ENCODE data around the gene SUCLG2.

SUCLG2 gene

GRCh38 chr3:67458896-67459530 lies 195.4 kb downstream of the SUCLG2 start:
- no peak for DNase-seq (ENCODE audit: low read depth in 2 of 2)

DNA sequence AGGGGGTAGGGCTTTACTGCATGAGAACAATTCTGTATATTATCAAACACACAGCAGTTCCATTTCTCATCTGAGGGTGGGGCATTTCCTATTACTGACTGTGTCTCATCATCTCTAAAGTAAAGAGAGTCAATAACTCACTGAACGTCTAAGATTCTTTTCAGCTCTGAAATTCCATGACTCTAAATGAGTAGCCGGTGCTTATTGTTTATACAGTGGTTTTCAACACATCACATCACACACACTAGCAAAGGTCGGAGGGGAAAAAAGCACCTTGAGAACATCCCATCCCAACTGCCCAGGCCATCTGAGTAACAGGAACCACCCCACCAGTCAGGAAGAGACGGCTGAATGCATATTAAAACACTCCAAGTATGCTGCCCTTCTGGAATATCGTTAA lies 196.0 kb downstream of the SUCLG2 start:
- DNase-seq (ENCODE audit: low read depth in 2 of 2), result no peak

GRCh38 chr3:67453628-67454027 lies 200.8 kb downstream of the SUCLG2 start:
- DNase-seq (ENCODE audit: low read depth in 2 of 2), result no peak

DNA sequence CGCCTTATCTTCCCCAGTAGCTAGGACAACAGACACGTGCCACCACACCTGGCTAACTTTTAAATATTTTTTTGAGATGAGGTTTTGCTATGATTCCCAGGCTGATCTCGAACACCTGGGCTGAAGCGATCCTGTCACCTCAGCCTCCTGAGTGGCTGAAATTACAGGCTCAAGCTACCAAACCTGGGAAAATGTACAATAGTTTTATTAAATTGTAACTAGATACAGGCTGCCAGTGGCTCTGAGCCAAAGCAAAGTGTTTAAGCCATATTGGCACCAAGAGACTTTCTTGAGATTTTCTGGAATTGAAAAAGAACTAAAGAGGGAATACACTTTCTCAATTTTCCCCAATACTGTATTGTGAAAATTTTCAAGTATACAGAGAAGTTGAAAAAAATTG lies 204.3 kb downstream of the SUCLG2 start:
- no peak for DNase-seq (ENCODE audit: low read depth in 2 of 2)

DNA sequence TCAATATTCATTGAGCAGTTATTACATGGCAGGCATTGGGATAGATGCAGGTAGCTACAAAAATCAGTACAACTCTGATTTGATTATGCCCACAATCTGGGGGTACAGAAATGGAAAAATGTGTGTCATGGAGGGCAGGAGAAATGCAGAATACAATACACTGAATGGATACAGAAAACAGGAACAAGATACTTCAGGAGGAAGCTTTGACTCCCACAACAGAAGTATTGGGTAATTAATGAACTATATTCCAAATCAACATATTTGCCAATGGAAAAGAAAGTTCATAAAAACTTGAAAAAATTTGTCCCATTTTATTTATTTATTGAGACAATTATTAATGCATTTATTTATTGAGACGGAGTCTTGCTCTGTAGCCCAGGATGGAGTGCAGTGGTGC lies 207.0 kb downstream of the SUCLG2 start:
- no peak for DNase-seq (ENCODE audit: low read depth in 2 of 2)

GRCh38 chr3:67437789-67438188 lies 216.6 kb downstream of the SUCLG2 start:
- no peak for DNase-seq (ENCODE audit: low read depth in 2 of 2)

GRCh38 chr3:67437090-67437489 lies 217.3 kb downstream of the SUCLG2 start:
- DNase-seq (ENCODE audit: low read depth in 2 of 2), result no peak

DNA sequence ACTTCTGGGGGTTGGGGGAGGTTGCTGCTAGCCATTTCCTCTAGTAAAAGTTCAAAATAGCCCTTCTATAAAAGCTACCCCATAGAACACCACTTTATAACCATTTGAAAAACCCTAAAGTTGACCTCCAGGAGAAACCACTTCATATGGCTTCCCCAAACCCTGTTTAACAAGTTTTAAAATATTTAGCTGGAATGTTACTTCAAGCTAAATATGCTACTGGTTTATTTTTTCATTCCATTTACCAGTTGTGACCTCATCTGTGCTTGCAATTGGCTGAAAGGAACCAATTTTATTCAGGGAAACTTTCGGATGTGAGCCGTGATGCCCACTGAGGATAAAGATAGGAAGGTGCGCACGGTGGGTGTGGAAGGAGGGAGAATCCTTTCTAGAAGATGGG lies 221.3 kb downstream of the SUCLG2 start:
- DNase-seq (ENCODE audit: low read depth in 2 of 2), result no peak

GRCh38 chr3:67431887-67432286 lies 222.5 kb downstream of the SUCLG2 start:
- DNase-seq (ENCODE audit: low read depth in 2 of 2), result no peak

- no peak for DNase-seq (ENCODE audit: low read depth in 2 of 2)
These were observed 230.7 kb downstream of the SUCLG2 start for GRCh38 chr3:67423722-67424121.

- DNase-seq (ENCODE audit: low read depth in 2 of 2), result no peak
These were observed 232.5 kb downstream of the SUCLG2 start for GRCh38 chr3:67421912-67422311.

GRCh38 chr3:67419779-67420178 lies 234.6 kb downstream of the SUCLG2 start:
- DNase-seq (ENCODE audit: low read depth in 2 of 2), result no peak

- no peak for DNase-seq (ENCODE audit: low read depth in 2 of 2)
These were observed 235.2 kb downstream of the SUCLG2 start for GRCh38 chr3:67419218-67419529.

DNA sequence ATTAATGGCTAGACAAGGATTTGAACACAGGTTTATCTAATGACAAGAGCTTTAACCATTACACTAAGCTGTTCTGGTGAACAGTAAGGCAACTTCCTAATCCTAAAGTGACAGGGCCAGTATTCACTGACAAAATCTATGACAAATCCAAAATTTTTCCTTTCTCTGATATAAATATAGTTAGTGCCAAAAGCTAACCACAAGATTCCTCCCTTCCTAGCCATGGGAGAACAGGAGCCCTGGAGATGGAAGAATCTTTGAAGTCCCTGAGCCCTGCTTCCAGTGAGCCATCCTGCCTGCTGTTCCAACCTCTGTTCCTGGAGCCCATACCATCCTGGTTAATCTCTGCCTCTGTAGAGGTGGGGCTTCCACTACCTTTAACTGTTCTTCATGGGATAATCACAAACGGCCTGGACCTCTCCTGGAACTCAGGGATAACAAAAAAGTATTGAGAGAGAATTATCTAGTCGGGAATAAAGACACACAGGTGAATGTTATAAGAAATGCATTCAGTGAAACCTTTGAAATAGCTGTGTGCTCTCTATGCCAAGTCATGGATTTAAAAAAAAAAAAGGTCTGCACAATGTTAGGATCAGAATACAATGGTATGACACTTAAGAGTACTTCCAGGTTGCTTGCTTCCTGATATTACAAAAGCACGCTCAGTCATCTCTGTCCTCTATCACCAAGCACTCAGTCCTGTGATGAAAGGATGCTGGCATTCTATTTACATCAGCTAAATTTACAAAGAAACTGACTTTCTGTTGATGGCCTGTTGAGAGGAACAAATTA lies 235.8 kb downstream of the SUCLG2 start:
- DNase-seq (ENCODE audit: low read depth in 2 of 2), result no peak

- no peak for DNase-seq (ENCODE audit: low read depth in 2 of 2)
These were observed 237.7 kb downstream of the SUCLG2 start for GRCh38 chr3:67416703-67417102.

DNA sequence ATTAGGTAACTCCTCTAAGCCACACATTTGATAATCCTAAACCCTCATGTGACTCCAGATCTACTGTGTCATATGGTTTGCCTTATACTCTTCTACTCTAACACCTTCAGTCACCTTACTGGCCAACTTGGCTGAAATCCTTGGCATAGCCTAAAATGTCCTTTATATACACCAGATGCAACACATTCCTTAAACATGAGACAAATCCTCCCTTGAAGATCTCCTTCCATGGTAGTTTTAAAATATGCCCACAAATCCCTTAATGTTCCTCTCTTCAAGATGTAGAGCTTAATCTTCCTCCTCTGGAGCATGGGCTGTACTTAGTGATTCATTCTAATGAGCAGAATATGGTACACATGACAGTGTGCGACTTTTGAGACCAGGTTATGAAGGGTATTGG lies 238.9 kb downstream of the SUCLG2 start:
- DNase-seq (ENCODE audit: low read depth in 2 of 2), result no peak

DNA sequence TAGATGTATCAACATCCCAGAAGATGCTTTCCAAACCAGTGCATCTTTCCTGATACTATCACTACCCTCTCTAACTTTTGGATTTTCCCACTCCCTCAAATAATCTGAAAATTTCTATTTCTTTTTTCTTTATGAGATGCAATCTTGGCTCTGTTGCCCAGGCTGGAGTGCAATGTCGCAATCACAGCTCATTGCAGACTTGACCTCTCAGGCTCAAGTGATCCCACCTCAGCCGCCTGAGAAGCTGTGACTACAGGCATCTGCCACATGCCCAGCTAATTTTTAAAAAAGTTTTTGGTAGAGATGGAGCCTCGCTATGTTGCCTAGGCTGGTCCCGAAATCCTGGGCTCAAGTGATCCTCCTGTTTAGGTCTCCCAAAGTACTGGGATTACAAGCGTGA lies 239.7 kb downstream of the SUCLG2 start:
- DNase-seq (ENCODE audit: low read depth in 2 of 2), result no peak

DNA sequence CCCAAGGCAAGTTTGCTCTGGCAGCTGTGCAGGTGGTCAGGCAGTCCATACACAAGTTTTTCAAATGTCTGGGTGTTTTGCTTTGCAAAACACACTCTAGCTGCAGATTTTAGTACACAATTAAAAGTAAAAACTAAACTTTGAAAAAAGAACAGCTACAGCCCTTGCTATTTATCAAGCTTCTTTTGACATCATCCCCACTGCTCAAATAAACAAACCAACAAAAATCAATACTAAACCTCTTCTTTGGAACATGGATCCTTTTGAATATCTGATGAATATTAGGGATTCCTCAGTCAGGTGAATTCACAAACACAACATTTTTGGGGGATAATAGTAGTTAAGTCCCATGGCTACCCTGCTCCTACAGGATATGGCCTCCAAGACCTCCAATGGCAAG lies 249.2 kb downstream of the SUCLG2 start:
- no peak for DNase-seq (ENCODE audit: low read depth in 2 of 2)

GRCh38 chr3:67402873-67403272 lies 251.5 kb downstream of the SUCLG2 start:
- DNase-seq (ENCODE audit: low read depth in 2 of 2), result no peak

- DNase-seq (ENCODE audit: low read depth in 2 of 2), result no peak
These were observed 252.5 kb downstream of the SUCLG2 start for GRCh38 chr3:67401921-67402320.

DNA sequence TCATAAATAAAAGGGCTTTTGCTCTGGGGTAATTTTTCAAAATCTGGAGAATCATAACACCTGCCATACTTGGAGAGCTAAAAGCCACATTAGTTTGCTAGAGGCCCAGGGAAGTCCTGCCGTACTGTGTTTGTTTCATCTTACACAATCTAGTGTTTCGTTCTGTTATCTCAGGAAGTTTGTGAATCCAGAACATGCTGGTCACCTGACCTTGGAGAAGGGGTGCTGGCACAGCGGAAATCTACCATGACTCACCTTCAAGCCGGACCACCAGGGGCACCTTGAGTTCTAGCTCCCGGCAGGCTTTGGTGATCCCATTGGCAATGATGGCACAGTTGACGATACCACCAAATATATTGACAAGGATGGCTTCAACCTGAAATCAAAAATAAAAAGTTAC lies 253.9 kb downstream of the SUCLG2 start:
- DNase-seq (ENCODE audit: low read depth in 2 of 2), result no peak

- no peak for DNase-seq (ENCODE audit: low read depth in 2 of 2)
These were observed 265.2 kb downstream of the SUCLG2 start for GRCh38 chr3:67389176-67389575.

- DNase-seq (ENCODE audit: low read depth in 2 of 2), result no peak
These were observed 265.7 kb downstream of the SUCLG2 start for GRCh38 chr3:67388738-67389137.

GRCh38 chr3:67386451-67386850 lies 268.0 kb downstream of the SUCLG2 start:
- DNase-seq (ENCODE audit: low read depth in 2 of 2), result no peak

Measured in stimulated activated CD4-positive, alpha-beta T cell treated with anti-CD3 and anti-CD28 coated beads, Interleukin-15, amount 100 ng/mL, for 48 hours (primary cell).